Germinal center (tissue), 1 donor: ENCODE results near the gene MDGA2.
"Not testable (repeated sequence)": the region's sequence is repeated elsewhere in the genome, so short reads cannot be mapped to it uniquely, and the experiment has no call there.

ENCODE experiments used
- DNase-seq: peaks from one replicate; pipeline ENCODE4 v3.0.0; 2012; ENCODE audit warnings: mixed read lengths, low spot score

Gene MDGA2

DNA sequence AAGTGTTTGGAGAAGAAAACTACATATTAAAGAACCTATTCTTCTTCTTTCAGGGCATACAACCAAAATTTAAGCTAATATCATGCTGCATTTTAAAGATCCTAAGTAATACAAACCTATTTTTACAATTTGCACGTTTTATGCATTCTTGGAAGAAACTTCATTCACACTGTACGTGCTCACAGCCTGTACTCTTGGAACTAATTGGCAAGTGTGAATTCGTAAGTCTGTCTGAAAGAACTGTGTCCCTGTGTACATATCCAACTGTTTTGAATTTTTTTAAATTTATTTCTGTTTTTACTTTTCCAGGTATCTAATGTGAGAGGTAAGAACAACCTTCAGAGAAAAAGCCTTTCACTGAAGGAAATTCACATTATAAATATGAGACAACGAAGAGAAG lies 347.0 kb downstream of the MDGA2 start:
- no peak for DNase-seq

DNA sequence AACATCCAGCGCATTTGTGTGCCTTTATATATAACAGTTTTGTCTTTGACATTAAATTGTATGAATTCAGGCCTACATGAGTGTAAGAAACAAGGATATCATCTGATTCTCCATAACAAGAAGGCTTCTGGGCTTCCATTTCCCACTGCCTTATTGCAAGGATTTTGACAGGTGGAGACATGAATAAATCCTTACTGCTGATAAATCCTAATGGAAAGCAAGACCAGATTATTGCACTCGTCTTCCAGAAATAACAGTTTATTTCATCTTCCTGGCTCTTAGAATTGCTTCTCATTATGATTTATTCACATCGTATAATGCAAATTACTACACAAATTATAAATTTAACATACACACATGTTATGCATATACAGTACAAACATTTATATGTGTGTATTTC lies 348.1 kb downstream of the MDGA2 start:
- DNase-seq: no peak

DNA sequence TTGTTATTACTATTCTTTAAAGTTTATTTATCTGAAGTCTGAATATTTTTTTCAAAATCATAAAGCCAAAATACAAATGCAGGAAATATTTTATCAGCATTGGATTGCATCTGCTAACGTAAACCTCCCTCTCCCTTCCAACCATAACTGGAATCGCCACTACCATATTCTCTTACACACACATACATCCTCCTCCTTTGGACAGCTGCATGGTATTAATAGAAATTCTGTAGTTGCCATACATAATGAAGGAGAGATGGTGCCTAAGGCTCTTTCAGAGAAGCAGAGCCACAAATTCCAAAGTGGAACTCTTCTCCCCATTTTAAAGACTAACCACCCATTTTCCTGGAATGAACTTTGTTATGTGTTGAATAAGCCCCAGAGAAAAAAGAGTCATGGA lies 352.7 kb downstream of the MDGA2 start:
- DNase-seq: no peak

- no peak for DNase-seq
These were observed 373.3 kb downstream of the MDGA2 start for GRCh38 chr14:47302121-47302520.

GRCh38 chr14:47300796-47301195 lies 374.6 kb downstream of the MDGA2 start:
- no peak for DNase-seq

DNA sequence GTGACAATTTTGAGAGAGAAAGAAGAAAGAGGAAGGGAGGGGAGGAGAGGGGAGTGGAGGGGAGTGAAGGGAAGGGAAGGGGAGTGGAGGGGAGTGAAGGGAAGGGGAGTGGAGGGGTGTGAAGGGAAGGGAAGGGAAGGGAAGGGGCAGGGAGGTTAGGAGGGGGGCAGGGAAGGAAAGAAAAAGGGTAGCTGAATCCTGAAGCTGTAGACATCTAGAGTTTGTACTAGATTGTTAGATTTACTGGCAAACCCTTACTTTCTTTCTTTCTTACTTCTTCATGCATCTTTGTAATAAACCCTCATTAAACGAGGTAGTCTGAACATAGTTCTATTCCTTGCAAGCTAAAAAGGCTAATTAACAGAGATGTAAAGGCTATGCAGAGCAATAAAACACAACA lies 378.0 kb downstream of the MDGA2 start:
- no peak for DNase-seq

- DNase-seq: no peak
These were observed 391.1 kb downstream of the MDGA2 start for GRCh38 chr14:47284283-47284682.

- DNase-seq: not testable (repeated sequence)
These were observed 393.6 kb downstream of the MDGA2 start for GRCh38 chr14:47281761-47282160.

GRCh38 chr14:47278233-47278842 lies 397.1 kb downstream of the MDGA2 start:
- DNase-seq: peak; percentile 3

- DNase-seq: no peak
These were observed 397.7 kb downstream of the MDGA2 start for GRCh38 chr14:47277703-47278102.

DNA sequence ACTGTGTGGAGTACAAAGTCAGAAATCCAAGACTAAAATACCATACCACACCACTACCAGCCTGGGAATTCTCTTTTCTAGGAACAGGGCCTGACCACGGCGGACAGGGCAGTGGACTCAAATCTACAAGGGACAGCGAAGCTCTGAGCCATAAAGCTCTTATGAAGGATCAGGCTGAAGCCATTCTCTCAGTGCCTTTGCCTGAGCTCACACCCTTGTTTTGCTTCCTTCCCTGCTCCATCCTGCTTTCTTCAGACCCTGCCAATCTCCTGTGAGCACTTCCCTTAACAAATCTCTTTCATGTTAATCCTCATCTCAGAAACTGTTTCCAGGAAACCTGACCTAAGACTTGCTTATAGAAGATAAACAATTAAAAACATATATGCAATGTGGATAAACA lies 398.5 kb downstream of the MDGA2 start:
- no peak for DNase-seq

- DNase-seq: no peak
These were observed 401.5 kb downstream of the MDGA2 start for GRCh38 chr14:47273939-47274338.

GRCh38 chr14:47270715-47271114 lies 404.7 kb downstream of the MDGA2 start:
- DNase-seq: no peak

DNA sequence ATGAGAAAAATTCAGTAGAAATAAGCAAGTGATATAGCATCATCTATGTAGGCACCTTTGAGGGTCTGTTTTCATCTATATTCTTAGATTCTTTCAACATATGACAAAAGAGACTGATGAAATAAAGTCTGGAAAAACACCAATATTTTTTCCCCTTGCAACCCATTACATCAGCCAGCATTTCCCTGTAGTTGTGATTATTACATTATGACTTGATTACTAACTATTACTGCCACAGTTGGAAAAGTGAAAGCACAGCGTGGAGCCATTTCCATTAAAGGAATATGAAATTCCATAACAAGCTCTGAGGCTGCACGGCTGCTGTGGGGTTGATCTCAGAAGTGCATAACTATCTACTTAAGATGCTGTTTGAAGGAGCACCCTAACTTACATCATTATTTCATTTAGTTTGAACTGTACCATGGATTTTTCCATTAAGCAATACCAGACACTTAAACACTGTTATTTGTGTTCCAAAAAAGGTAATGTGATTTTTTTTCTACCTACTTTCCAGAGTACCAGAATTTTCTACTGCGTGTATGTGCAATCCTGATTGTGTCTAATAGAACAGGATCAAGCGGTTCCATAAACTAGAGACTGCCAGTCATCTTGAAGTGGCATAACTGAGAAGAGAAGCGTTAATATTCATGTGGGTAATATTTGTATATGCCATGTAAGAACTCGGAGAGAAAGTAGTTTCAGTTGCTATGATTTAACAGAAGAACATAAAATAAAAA lies 405.5 kb downstream of the MDGA2 start:
- no peak for DNase-seq

GRCh38 chr14:47264842-47265241 lies 410.6 kb downstream of the MDGA2 start:
- DNase-seq: no peak

GRCh38 chr14:47262801-47263200 lies 412.6 kb downstream of the MDGA2 start:
- DNase-seq: no peak

DNA sequence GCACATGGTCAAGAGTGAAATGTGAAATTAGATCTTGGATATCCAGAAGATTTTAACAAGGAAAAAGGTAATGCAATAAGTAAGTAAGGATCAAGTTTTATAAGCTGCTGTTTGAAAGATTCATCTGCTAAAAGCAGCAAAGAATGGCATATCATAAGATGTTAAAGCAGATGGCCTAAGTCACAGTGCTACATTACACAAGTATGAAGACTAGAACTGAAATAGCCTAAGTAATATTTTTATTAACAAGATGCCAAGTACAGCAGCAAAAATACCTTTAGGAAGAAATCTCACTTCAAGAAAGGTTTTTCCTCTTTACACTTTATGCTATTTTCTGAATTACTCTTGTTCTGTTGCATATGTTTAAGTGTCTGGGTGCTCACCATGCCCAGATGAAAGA lies 414.1 kb downstream of the MDGA2 start:
- no peak for DNase-seq

DNA sequence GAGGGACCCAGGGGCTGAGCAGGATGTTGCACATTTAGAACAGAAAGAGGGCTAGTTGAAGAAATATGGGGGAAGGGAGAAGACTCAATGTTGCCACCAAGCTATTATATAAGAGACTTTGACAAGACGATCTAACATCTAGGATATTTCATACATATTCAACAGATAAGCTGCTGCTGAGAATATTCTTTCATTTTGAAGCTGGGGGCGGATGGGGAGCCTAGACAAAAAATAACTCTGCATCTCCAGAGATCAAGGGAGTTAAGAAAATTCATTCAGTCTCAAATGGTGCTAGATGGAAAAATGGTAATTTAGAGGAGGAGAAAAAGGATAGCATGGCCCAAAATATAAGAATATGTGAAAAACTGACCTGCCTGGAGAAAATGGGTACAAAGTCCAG lies 415.6 kb downstream of the MDGA2 start:
- DNase-seq: no peak

DNA sequence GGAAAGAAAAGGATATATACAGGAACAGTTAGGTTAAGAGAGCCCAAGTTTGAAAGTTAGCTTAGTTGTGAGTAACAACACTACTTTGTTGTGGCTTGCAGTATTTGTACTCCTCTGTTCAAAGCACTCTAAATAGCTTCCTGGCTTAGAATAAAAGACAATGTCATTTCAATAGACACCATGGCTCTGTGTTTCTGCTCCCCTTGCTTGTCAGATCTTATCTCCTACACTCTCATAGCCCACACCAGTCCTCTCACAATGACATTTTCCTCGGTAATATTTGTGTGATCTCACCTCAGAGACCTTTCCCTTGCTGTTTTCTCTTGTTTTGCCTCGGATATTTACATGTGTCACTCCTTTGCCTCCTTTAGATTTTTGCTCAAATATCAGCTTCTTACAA lies 418.4 kb downstream of the MDGA2 start:
- DNase-seq: no peak

DNA sequence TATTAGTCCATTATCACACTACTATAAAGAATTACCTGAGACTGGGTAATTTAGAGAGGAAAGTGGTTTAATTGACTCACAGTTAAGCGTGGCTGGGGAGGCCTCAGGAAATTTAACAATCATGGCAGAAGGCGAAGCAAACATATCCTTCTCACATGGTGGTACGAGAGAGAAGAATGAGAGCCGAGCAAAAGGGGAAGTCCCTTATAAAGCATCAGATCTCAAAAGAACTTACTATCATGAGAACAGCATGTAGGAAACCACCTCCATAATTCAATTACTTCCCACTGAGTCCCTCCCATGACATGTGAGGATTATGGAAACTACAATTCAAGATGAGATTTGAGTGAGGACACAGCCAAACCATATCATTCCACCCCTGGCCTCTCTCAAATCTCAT lies 422.6 kb downstream of the MDGA2 start:
- no peak for DNase-seq

DNA sequence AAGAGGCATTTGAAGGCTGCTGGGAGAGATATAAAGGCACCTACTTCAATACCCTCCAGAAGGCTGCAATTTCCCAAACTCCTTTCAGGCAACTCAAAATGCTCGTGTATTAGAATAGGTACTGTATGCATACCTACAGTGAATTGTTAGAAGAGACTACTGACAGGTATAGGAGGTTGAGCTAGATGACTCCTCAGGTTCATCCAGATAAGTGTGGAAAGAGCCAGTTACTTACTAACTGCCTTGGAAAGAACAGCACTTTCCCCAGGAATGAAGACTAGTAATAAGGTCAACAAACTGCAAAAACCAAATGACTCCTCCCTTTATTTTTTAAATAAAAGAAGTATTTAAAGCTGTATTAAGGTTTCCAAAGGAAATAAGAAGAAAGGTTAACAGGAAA lies 429.0 kb downstream of the MDGA2 start:
- DNase-seq: no peak

- not testable (repeated sequence) for DNase-seq
These were observed 432.8 kb downstream of the MDGA2 start for GRCh38 chr14:47242579-47242978.

- DNase-seq: no peak
These were observed 434.5 kb downstream of the MDGA2 start for GRCh38 chr14:47240748-47241437.
